Activated naive CD4-positive, alpha-beta T cell treated with anti-CD3 and anti-CD28 coated beads, Interleukin-2, amount 50 U/mL, for 16 hours (primary cell): ENCODE measurements around the gene PEAK3.
"Not testable (repeated sequence)": the region's sequence is repeated elsewhere in the genome, so short reads cannot be mapped to it uniquely, and the experiment has no call there.

Source experiments
- DNase-seq: peaks from one replicate; pipeline ENCODE4 v3.0.0-alpha.2; 2020

Gene PEAK3

GRCh38 chr19:2288338-2288817 is 6.4 kb upstream of the PEAK3 start:
- no peak for DNase-seq

- no peak for DNase-seq
Measured at GRCh38 chr19:2287585-2288337, 5.8 kb upstream of the PEAK3 start.

GRCh38 chr19:2286402-2287140 is 4.6 kb upstream of the PEAK3 start:
- no peak for DNase-seq

GRCh38 chr19:2283835-2284507 is 2.0 kb upstream of the PEAK3 start:
- DNase-seq = no peak

GRCh38 chr19:2282862-2283237 is 875 bp upstream of the PEAK3 start:
- DNase-seq = no peak

- DNase-seq = not testable (repeated sequence)
Measured at GRCh38 chr19:2281265-2282061, 512 bp downstream of the PEAK3 start.

- DNase-seq = no peak
Measured at GRCh38 chr19:2280633-2281264, 1.2 kb downstream of the PEAK3 start.

GRCh38 chr19:2278459-2279158 is 3.4 kb downstream of the PEAK3 start:
- no peak for DNase-seq

GRCh38 chr19:2277138-2277537 is 4.8 kb downstream of the PEAK3 start:
- DNase-seq = no peak

GRCh38 chr19:2276429-2276986 is 5.5 kb downstream of the PEAK3 start:
- no peak for DNase-seq

- no peak for DNase-seq
Measured at GRCh38 chr19:2275588-2276428, 6.2 kb downstream of the PEAK3 start.

GRCh38 chr19:2274931-2275535 is 6.9 kb downstream of the PEAK3 start:
- peak; percentile 38 for DNase-seq

GRCh38 chr19:2274185-2274711 is 7.7 kb downstream of the PEAK3 start:
- no peak for DNase-seq

- peak; percentile 76 for DNase-seq
Measured at GRCh38 chr19:2273356-2274184, 8.4 kb downstream of the PEAK3 start.

GRCh38 chr19:2271234-2272103 is 10.5 kb downstream of the PEAK3 start:
- no peak for DNase-seq

- peak; percentile 80 for DNase-seq
Measured at GRCh38 chr19:2270423-2271233, 11.3 kb downstream of the PEAK3 start.

- DNase-seq = peak; percentile 56
Measured at GRCh38 chr19:2270157-2270422, 11.9 kb downstream of the PEAK3 start.
